ENCODE measurements around the gene MEX3C. TPM values are rescaled to one million over a fixed set of nuclear protein-coding genes. Genes with fewer than 3 reads are reported as not detected.
A peak's percentile ranks its signal among the peaks of the same experiment; 100 is the strongest.

The MEX3C gene
- total RNA-seq, 1 experiment from 2014 or later: 76.3 TPM

DNA sequence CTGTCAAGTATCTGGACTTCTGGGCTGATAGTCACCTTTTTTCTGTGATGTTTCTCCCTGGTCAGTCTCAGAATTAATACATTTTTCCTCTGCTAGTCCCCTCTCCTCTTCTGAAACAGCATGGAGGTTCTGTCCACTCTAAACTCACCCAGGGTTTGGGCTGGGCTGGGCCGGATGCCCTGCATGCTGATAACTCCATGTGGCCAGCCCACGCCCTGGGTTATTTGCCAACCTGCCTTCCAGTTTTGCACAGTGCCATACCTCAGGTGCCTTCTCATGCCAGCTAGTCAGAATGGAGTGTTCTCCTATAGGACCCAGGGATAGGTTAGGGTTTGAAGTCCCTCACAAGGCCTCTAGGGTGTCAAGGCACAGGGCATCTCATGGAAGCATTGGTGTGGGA, 32.2 kb downstream of the MEX3C start:
- no peak for DNase-seq (ENCODE audit: low read depth, low spot score)
- in situ Hi-C loops (cut with HindIII; ENCODE audit: low pct_unique_long_range_greater_than_20kb, low sequenced_read_pairs): no loop called here

DNA sequence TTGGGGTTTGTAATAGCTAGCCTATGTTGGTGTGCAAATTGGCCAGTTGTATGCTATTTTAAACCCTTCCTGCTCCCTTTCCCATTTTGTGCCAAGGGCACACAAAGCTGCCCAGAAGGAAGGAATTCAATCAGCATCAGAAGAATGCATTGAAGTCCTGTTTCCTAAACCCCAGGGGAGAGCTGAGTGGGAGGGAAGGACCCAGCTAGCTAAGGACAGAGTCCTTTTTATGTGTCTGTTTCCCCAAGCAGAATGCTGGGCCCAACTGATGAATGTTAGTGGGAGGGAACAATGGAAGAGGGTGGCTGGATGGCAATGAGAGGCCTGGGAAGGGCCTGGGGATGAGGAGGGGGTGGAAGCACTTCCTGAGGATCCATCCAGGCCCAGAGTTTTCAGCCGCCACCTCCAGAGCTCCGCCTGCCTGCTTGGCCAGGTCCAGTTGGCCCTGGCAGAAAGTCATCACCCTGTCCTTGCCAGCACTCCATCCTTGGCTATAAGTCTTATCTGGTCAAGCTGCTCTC, 32.7 kb downstream of the MEX3C start:
- in situ Hi-C loops (cut with HindIII; ENCODE audit: low pct_unique_long_range_greater_than_20kb, low sequenced_read_pairs): no loop called here
- peak; percentile 57 for DNase-seq (ENCODE audit: low read depth, low spot score)

DNA sequence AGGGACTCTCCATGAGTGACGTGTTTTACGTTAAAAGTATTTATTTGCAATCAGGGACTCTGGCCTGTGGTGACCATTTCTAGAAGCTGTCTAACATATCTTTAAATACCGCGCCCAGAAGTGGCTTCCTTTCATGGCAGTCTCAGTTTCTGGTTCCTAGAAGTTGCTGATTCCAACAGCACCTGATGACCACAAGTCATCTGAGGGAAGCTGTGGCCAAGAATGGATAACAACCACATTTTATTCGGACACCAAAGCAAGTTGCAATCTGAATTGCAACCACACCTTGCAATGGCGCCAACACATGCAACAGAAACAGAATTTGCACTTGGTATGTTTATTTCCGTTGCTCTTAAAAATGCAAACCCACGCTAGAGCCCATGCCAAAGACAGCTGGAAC, 33.1 kb downstream of the MEX3C start:
- peak; percentile 4 for DNase-seq (ENCODE audit: low read depth, low spot score)
- in situ Hi-C loops (cut with HindIII; ENCODE audit: low pct_unique_long_range_greater_than_20kb, low sequenced_read_pairs): no loop called here

DNA sequence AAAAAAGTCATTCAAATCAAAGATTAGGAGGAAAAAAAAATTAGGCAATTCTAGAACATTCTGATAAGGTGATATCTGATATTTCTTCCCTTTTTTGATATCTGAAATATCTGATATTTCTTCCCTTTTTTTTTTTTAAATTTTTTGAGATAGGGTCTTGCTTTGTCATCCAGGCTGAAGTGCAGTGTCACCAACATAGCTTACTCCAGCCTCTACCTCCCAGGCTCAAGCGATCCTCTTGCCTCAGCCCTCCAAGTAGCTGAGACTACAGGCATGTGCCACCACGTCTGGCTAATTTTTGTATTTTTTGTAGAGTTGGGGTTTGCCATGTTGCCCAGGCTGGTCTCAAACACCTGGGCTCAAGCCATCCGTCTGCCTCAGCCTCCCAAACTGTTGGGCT, 33.9 kb downstream of the MEX3C start:
- DNase-seq (ENCODE audit: low read depth, low spot score): no peak
- in situ Hi-C loops (cut with HindIII; ENCODE audit: low pct_unique_long_range_greater_than_20kb, low sequenced_read_pairs): no loop called here

DNA sequence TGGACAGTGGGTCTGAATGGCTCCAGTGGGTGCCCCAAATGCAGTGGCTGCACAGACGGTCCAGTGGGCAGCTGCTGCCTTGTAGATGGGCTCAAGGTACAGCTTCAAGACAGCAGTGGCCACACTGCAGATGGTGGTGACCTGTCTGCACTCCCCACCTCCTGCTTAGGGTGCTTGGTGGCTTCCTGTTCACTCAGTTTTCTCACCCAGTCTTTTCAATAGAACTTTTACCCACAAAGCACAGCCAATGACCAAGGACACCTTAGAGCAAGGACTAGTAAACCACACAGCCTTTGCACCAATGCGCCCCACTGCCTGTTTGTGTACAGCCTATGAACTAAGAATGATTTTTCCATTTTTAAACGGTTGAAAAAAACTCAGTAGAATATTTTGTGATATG, 34.9 kb downstream of the MEX3C start:
- DNase-seq (ENCODE audit: low read depth, low spot score): no peak
- in situ Hi-C loops (cut with HindIII; ENCODE audit: low pct_unique_long_range_greater_than_20kb, low sequenced_read_pairs): no loop called here

DNA sequence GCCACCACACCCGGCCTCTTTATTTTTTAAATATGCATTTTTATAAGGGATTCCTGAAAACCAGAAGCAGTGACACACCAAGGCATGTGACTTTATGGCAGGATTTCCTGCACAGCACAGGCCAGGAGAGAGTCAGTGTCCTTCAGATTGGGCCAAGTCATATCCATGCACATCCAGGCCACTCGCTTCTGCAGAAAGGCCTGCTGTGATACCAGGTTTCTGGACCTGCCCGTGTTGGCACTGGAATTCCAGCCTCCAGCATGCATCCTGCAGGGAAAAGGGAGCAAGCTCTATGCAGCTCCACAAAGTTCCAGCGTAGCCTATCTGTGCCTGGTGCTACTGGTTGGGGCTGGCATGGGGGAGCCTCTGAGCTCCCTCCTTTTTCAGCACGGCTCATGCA, 36.8 kb downstream of the MEX3C start:
- in situ Hi-C loops (cut with HindIII; ENCODE audit: low pct_unique_long_range_greater_than_20kb, low sequenced_read_pairs): no loop called here
- no peak for DNase-seq (ENCODE audit: low read depth, low spot score)

DNA sequence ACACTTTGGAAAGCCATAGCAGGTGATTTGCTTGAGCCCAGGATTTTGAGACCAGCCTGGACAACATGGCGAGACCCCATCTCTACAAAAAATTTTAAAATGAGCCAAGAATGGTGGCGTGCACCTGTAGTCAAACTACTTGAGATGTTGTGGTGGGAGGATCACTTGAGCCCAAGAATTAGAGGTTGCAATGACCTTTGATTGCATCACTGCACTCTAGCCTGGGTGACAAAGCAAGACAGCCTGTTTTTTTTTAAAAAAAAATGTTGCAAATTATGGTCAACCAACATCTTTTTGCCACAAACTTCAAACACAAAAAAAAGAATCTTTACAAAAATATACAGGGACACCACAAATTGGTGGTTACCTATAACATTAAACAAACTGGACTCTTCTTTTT, 40.3 kb downstream of the MEX3C start:
- DNase-seq (ENCODE audit: low read depth, low spot score): no peak
- in situ Hi-C loops (cut with HindIII; ENCODE audit: low pct_unique_long_range_greater_than_20kb, low sequenced_read_pairs): no loop called here

DNA sequence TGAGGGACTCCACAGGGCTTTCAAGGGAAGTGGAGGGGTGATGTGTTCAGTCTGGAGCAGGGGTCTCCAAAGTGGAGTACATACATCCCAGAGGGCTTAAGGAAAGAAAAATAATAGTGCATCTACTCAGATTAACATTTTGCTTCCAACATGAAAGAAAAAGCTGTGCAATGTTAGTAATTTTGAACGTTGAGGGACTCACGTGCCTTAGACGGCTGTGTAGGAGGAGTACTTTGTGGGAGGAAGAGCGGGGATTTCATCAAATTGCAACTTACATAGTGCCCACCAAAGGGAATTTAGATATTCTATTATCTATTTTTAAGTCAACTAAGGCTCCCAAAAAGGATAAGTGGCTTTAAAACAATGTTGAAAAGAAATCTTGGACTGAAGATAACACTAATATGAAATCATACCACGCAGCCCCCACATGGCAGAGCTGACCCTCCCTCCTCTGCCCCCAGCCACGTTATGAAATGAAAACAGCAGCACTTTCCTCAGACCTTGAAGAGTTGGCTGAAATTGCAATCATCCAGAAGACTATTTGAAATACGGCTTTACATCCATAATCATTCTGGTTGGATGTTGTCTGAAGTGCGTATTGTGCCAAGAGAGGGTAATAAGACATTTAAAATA, 42.9 kb downstream of the MEX3C start:
- DNase-seq (ENCODE audit: low read depth, low spot score): no peak
- in situ Hi-C loops (cut with HindIII; ENCODE audit: low pct_unique_long_range_greater_than_20kb, low sequenced_read_pairs): no loop called here

DNA sequence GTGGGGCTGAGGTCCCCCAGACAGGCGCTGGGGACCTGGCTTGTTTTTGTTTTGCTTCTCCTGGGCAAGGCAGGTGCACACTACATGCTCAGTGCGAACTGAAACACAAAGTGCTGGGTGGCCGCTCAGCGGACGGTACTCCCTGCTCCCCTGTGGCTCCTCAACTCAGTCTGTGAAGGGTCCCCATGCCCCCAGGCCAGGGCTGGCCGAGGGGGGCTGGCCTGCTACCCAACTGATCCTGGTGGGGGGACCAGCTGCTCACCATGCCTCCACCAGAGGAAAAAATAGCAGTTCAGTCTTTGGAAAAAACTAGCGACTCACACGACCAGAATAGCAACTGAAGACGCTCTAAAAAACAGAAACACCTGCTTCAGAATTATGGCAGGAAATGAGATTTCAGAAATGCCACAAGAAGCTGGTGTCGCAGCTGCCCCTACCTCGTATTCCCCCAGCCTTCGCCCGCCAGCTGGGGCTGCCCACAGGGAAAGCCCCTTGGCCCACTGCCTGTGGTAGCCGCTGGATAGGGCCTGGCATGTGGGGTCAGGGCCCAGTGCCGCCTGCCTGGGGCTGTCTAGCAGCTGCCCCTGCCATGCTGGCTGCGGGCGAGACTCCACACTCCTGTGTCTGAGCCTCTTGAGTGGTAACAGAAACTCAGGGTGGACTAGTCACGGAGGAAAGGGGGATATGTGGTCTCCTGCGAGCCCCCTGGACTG, 43.7 kb downstream of the MEX3C start:
- in situ Hi-C loops (cut with HindIII; ENCODE audit: low pct_unique_long_range_greater_than_20kb, low sequenced_read_pairs): no loop called here
- DNase-seq (ENCODE audit: low read depth, low spot score): no peak

DNA sequence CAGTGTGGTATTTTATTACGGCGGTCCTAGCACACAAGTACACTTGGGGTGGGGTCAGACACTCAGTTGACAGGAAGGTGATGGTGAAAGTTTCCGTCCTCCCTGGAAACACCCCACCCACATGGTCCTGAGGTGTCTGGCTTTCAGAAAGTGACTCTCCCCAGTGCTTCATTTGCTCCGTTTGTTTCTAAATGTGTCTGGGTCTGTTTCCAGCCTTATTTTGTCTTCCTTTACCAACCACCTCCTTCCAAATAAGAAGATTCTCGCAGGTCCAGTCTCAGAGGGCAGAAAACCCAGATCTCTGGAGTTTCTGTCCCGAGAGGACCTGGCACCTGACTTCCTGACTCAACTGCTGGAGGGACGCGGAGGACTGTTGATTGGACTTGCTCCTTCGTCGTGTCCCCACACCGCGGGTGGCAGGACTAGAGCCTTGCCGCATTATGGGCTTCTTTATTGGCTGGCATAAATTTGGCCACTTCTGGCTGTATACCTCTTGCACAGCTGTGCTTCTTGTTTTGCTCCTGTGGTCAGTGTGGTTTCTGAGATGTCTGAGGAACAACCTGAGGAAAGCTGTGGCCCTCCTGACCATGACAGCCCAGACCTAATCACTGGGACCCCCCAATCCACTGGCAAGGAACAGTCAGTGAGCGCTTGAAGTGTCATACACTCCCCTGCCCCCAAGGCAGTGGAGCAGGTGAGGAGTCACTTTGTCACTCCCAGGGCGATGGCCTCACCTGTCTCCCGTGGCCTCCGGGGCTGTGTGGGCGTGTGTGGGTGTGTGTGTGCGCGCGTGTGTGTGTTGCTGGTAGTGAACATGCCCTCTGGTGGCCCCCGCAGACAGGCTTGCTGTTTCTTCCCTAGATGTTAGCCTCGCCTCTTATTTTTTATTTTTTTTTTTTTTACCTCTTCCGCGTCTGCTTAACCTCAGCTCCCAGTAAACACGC, 45.6 kb downstream of the MEX3C start:
- in situ Hi-C loops (cut with HindIII; ENCODE audit: low pct_unique_long_range_greater_than_20kb, low sequenced_read_pairs): no loop called here
- DNase-seq (ENCODE audit: low read depth, low spot score): no peak

DNA sequence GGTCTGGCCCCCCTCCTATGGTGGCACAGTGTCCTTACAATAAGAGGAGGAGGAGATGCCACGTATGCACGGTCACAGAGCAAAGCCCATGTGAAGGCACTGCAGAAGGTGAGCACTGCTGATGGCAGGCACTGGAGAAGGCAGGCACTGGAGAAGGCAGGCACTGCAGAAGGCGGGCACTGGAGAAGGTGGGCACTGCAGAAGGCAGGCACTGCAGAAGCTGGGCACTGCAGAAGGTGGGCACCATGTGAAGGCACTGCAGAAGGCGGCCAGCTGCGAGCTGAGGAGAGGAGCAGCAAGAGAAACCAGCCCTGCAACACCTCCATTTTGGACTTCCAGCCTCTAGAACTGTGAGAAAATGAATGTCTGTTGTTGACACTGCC, 46.3 kb downstream of the MEX3C start:
- no peak for DNase-seq (ENCODE audit: low read depth, low spot score)

DNA sequence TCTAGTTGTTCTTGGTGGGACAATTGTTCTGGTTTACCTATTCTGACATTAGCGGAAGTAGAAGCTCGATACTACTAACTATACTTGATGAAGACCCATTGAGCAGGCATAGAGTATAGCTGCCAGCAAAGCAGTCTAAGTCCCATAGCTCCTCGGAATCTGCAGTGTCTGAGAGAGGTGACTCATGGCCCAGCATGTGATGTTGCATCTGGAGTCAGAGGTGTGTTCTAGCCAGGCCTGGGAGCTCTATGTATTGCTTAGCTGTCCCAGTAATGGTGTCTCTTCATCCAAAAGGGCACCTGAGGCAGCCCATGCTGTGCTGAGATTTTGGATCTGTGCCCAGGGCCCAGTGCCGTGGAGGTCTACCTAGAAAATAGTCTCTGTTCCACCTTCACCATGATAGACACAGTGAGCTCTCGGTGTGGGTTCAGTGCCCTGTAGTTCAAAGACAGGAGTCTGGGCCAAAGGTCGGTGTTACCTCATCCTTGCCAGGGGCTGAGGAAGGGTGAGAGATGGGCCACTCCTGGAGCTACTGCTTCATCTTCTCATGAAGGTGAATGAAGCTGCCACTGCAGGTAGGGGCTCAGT, 47.3 kb downstream of the MEX3C start:
- DNase-seq (ENCODE audit: low read depth, low spot score): no peak
- in situ Hi-C loops (cut with HindIII; ENCODE audit: low pct_unique_long_range_greater_than_20kb, low sequenced_read_pairs): no loop called here

More for the DNA sequence above, 46.3 kb downstream of the MEX3C start:
- in situ Hi-C loops (cut with HindIII; ENCODE audit: low pct_unique_long_range_greater_than_20kb, low sequenced_read_pairs): no loop called here

DNA sequence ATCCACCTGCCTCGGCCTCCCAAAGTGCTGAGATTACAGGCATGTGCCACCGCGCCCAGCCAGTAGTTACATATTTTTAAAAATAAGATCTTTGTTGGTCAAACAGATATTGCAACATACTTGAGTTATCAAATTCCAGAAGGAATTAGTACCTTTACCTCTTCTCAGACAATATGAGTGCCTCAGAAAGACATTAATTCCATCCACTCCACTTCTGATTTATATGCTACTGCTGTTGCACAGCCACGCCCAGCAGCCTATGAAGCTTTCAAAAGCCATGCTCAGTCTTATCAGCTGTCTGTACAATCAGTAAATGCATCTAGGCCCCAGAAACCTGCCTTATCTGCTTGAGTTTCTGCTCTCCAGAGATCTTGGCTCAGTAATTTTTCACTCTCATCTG, 47.8 kb downstream of the MEX3C start:
- in situ Hi-C loops (cut with HindIII; ENCODE audit: low pct_unique_long_range_greater_than_20kb, low sequenced_read_pairs): no loop called here
- DNase-seq (ENCODE audit: low read depth, low spot score): no peak

DNA sequence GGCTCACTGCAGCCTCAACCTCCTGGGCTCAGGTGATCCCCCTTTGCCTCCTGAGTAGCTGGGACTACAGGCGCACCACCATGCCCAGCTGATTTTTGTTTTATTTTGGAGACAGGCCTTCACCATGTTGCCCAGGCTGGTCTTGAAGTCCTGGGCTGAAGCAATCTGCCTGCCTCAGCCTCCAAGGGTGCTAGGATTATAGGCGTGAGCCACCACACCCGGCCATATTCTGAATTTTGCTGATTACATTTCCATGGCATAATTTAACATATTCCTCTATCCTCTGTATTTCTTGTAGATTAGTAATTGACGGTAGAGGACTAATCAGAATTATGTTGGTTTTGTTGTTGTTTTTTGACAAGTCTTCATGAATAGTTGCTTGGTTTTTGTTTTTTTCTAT, 50.6 kb downstream of the MEX3C start:
- in situ Hi-C loops (cut with HindIII; ENCODE audit: low pct_unique_long_range_greater_than_20kb, low sequenced_read_pairs): no loop called here
- no peak for DNase-seq (ENCODE audit: low read depth, low spot score)

DNA sequence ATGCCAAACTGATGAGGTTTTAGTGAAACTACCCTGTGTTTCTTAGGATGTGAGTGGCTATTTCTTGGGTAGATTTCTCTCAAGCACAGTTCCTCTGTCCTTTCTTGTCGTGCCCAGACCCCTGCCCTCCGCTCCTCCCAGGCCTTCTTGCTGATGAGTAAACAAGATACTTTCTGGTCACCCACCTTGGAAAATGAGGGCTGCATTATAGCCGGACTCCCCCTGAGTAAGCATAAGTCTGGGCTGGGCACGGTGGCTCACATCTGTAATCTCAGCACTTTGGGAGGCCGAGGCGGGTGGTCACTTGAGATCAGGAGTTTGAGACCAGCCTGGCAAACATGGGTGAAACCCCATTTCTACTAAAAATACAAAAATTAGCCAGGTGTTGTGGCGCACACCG, 58.5 kb downstream of the MEX3C start:
- DNase-seq (ENCODE audit: low read depth, low spot score): no peak
- in situ Hi-C loops (cut with HindIII; ENCODE audit: low pct_unique_long_range_greater_than_20kb, low sequenced_read_pairs): no loop called here

DNA sequence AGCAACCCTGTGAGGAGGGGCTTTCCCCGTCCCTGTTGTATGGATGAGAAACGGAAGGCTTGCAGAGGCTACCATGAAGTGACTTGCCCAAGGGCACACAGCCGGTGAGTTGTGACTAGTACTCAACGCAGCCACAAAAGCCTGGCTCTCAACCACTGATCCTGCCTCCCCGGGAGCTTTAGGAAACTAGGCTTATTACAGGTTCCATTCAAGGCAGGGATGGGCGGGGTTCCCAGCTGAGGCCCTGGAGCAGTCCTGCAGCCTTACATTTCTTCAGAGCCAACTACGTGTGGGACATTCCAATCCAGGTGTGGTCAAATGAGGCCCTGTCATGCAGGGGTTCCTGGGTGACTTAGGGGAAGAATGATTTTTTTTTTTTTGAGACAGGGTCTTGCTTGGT, 59.6 kb downstream of the MEX3C start:
- in situ Hi-C loops (cut with HindIII; ENCODE audit: low pct_unique_long_range_greater_than_20kb, low sequenced_read_pairs): no loop called here

DNA sequence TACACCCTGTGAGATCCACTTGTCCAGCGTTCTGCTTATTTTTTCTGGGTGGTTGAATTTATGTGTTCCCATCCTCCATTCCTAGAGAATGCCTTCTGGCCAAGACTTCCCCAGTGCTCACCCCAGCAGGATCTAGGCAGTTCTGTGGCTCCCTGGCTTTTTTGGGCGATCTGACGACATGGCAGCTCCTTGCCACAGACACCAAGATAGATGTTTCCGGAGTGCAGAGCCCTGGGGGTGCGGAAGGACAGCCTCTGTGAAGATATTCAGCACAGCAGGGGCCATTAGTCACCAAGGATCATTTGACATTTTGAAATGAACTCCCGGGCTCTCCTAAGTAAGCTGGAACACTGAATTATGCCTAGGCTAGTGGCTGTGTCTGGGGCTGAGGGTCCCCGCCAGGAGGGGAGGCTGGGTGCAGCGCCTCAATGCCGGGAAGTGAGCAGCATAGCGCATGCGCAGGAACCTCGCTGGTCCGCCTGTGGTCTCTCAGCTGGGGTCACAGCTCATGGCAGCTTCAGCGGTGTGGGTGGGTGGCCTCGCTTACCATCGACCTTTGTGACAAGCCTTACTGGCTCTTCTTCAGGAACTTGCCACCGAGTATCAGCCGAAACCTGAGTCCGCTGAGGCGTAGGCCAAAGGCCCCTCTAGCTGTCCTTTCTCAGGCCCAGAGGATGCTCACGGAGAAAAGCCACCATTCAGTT, 60.3 kb downstream of the MEX3C start:
- in situ Hi-C loops (cut with HindIII; ENCODE audit: low pct_unique_long_range_greater_than_20kb, low sequenced_read_pairs): no loop called here
- peak; percentile 41 for DNase-seq (ENCODE audit: low read depth, low spot score)

More for the DNA sequence above, 59.6 kb downstream of the MEX3C start:
- peak; percentile 3 for DNase-seq (ENCODE audit: low read depth, low spot score)
